Kidney (tissue), 14 donors: Measurements from ENCODE around the gene THSD4. TPM values are rescaled to one million over a fixed set of nuclear protein-coding genes. Genes with fewer than 3 reads are reported as not detected.

Source experiments
- DNase-seq, 5 donors: peaks; one replicate each; pipeline ENCODE4 v3.0.0-alpha.2; 2013 to 2020
- FAIRE-seq: peaks from 2 replicates; lab custom pipeline; 2012; peaks lifted over from hg19 to GRCh38; lab: Jason Lieb, UNC
- H3K27ac ChIP-seq, 2 donors: one replicate each; pipeline ENCODE4 v1.7.0; 2013; ENCODE audit warnings: low read depth in 2 of 2, low read length in 2 of 2, inconsistent platforms in 1 of 2
- H3K27me3 ChIP-seq: one replicate; pipeline ENCODE4 v1.7.1; 2013; ENCODE audit warnings: low read length, inconsistent platforms; ENCODE audit not compliant: control insufficient read depth, insufficient read depth
- H3K36me3 ChIP-seq, 3 donors: one replicate each; pipeline versions ENCODE4 v1.7.0 to v1.7.1; 2013; ENCODE audit warnings: low read length in 3 of 3, control low read depth in 1 of 3, inconsistent platforms in 1 of 3; ENCODE audit not compliant: insufficient read depth in 3 of 3, control insufficient read depth in 2 of 3
- H3K4me1 ChIP-seq, 3 donors: one replicate each; pipeline versions ENCODE4 v1.7.0 to v1.7.1; 2013; ENCODE audit warnings: low read length in 3 of 3, inconsistent platforms in 1 of 3, low read depth in 1 of 3; ENCODE audit not compliant: control insufficient read depth in 2 of 3, insufficient read depth in 2 of 3
- H3K4me3 ChIP-seq, 3 donors: one replicate each; pipeline versions ENCODE4 v1.7.0 to v1.8.1; 2013; ENCODE audit warnings: low read length in 3 of 3, control low read depth in 1 of 3, inconsistent platforms in 1 of 3
- H3K9ac ChIP-seq, 3 donors: one replicate each; pipeline versions ENCODE4 v1.7.0 to v1.7.1; 2013; ENCODE audit warnings: low read length in 3 of 3, control low read depth in 1 of 3, inconsistent platforms in 1 of 3
- H3K9me3 ChIP-seq, 3 donors: one replicate each; pipeline versions ENCODE4 v1.7.0 to v1.7.1; 2013; ENCODE audit warnings: low read length in 3 of 3, control low read depth in 1 of 3, inconsistent platforms in 1 of 3; ENCODE audit not compliant: control insufficient read depth in 2 of 3, insufficient read depth in 1 of 3
- intact Hi-C: fragments of 100-400 bp; cut with DNase I; formaldehyde crosslinking; loops from one replicate; pipeline ENCODE4 v1.11.1; 2022
- polyA plus RNA-seq: library from polyadenylated mRNA; stranded (reverse); fragments of 350-450 nt; fragmentation: Illumina TruSeq; extraction: RNeasy Lipid Tissue Mini Kit (QIAGEN cat#74804); gene quantifications from one replicate; pipeline ENCODE4 v1.2.3, GENCODE V29; 2014; ENCODE audit warnings: low read depth, low replicate concordance; ENCODE audit not compliant: insufficient read depth
- total RNA-seq: library from RNA; stranded (reverse); fragmentation: NEBNext Ultra II Directional; extraction: Animal tissue kit (Norgen Biotek cat#: 25700); gene quantifications from one replicate; pipeline ENCODE4 v1.2.1, GENCODE V29; 2021
- TF ChIP-seq, protein P1 (sequence below): IDR thresholded peaks from 3 replicates; pipeline ENCODE4 v1.5.1; 2012; ENCODE audit warnings: mild to moderate bottlenecking, moderate library complexity, borderline replicate concordance; ENCODE audit not compliant: insufficient read depth; ENCODE audit errors: extremely low read depth
- donor health status: control.
- donor health status: control.
- donor health status: control.
- donor health status: control.
- donor health status: control.
- donor health status: DM: yes; HTN: yes; CAD: no.
- donor health status: Normal renal cell carcinoma (clear cell type).

The THSD4 gene
- total and polyA plus RNA-seq, 2 donors from 2014 or later: 9.4 to 36.3 TPM

DNA sequence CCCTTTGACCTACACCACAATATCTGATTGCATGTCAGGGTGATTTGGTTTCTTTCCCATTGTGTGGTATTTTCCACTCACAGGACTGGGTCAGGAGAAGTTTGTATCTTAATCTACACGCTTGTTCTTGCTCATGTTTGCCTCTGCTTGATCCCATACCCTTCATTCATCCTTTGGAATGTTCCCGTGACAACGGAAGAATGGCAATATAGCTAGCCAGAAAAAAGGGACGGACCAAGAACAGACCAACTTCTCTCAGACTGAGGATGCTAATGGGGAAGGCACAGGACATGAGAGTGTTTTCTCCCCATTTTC, 7.8 kb upstream of the THSD4 start:
- Histone ChIP-seq H3K9ac (no peak overlapping the region), H3K36me3 (no peaks in the 10 kb centered on the region), H3K9me3 (no peaks in the 10 kb centered on the region), H3K4me1 (peaks cover 0 to 12% (median 2%) of the 10 kb centered on the region in 3 donors), H3K27ac (no peak overlapping the region), H3K4me3 (no peak overlapping the region), H3K27me3 (no peaks in the 10 kb centered on the region)
- intact Hi-C loops: no loop called here
- TF ChIP-seq, protein P1, sequence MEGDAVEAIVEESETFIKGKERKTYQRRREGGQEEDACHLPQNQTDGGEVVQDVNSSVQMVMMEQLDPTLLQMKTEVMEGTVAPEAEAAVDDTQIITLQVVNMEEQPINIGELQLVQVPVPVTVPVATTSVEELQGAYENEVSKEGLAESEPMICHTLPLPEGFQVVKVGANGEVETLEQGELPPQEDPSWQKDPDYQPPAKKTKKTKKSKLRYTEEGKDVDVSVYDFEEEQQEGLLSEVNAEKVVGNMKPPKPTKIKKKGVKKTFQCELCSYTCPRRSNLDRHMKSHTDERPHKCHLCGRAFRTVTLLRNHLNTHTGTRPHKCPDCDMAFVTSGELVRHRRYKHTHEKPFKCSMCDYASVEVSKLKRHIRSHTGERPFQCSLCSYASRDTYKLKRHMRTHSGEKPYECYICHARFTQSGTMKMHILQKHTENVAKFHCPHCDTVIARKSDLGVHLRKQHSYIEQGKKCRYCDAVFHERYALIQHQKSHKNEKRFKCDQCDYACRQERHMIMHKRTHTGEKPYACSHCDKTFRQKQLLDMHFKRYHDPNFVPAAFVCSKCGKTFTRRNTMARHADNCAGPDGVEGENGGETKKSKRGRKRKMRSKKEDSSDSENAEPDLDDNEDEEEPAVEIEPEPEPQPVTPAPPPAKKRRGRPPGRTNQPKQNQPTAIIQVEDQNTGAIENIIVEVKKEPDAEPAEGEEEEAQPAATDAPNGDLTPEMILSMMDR: no peak
- DNase-seq: no peak
- FAIRE-seq: no peak

DNA sequence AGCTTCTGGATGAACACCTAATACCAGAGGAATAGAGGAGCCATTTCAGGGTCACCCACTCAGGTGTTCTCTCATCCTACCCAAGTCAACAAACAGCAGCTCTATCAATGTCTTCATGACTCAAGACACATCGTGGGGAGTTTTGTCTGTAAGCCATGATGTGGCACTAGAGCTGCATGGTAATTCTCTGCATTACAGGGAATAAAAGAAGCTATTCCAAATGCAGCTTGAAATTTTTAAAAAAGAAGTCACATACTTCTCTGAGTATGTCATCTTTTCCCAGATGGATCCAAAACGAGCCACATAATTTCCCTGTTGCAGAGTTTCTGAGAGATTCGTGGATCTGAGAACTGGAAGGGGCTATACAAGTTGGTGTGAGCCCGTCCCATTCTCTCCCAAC, 6.1 kb upstream of the THSD4 start:
- DNase-seq (peak in 1 of 5 donors; percentile 46), FAIRE-seq (no peak)
- Histone ChIP-seq H3K9me3 (no peaks in the 10 kb centered on the region), H3K27ac (no peak overlapping the region), H3K4me3 (no peak overlapping the region), H3K27me3 (no peaks in the 10 kb centered on the region), H3K9ac (no peak overlapping the region), H3K4me1 (peaks cover 0 to 12% (median 2%) of the 10 kb centered on the region in 3 donors), H3K36me3 (no peaks in the 10 kb centered on the region)
- intact Hi-C loops: no loop called here
- TF ChIP-seq, protein P1: peak; percentile 13

DNA sequence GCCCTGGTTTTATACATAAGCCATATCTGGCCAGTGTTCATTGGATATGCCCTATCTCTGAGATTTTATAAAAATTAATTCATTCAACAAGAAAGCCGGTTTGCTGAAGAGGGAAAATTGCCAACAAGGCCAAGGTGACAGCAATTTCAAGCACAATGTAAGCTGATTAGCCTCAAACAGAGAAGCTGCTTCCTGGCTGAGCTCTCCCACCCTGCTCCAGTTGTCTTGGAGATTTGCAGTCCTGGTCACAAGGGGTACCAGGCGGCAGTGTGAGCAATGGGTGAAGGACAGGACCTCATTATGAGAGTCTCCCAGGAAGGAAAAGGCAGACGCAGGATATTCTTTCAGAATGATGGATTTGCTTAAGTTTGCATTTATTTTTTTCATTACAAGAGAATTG, 5.4 kb upstream of the THSD4 start:
- no peak for FAIRE-seq
- Histone ChIP-seq H3K27ac (no peak overlapping the region), H3K27me3 (no peaks in the 10 kb centered on the region), H3K36me3 (no peaks in the 10 kb centered on the region), H3K4me3 (no peak overlapping the region), H3K4me1 (peaks cover 0 to 12% (median 2%) of the 10 kb centered on the region in 3 donors), H3K9me3 (no peaks in the 10 kb centered on the region), H3K9ac (no peak overlapping the region)
- DNase-seq: no peak
- TF ChIP-seq, protein P1: no peak
- intact Hi-C loops: loop anchor here (10.0 kb wide), 1 partner anchor 325 kb away; no protein-coding TSS in a partner anchor
